ENCODE measurements around the gene CPD.
"Not testable (repeated sequence)": the region's sequence is repeated elsewhere in the genome, so short reads cannot be mapped to it uniquely, and the experiment has no call there.

CPD gene

DNA sequence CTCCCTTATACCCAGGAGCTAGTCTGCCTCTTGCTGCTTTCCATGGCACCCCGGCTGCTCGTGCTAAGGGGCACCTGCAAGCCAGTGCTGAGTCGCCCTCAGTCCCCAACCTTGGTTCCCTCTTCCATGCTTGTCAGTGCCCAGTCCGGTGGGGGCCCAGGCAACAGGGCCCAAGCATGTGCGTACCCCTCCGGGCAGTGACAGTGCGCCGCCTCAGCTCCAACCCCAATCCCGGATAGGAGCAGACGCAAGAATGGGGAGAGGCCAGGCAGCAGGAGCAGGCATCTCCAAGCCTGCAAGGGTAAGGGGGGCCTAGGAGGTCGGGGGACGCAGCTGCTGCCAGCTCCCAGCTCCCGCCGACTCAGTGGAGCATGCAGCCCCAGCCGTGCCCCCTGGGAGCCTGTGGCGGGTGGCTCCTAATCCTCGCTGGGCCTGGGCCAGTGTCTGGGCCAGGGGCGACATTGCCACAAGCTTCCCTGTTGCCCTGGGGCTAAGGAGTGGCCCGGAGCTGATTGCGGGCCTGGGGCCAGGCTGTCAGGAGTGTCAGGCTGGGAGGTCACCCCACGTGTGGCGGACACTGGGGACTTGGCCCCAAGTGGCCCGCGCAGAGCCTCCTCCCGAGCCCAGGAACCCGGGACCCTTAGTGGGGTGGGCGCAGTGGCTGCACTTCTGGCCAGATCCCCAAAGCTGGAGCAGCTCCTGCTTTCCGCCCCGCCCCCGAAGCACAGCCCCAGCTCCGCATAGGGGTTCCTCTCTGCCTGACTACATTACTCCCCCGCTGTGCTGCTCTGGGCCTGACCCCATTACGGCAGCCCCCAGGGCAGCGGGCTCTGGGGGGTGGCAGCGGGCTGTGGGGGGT lies 9.8 kb downstream of the CPD start:
- no peak for DNase-seq

DNA sequence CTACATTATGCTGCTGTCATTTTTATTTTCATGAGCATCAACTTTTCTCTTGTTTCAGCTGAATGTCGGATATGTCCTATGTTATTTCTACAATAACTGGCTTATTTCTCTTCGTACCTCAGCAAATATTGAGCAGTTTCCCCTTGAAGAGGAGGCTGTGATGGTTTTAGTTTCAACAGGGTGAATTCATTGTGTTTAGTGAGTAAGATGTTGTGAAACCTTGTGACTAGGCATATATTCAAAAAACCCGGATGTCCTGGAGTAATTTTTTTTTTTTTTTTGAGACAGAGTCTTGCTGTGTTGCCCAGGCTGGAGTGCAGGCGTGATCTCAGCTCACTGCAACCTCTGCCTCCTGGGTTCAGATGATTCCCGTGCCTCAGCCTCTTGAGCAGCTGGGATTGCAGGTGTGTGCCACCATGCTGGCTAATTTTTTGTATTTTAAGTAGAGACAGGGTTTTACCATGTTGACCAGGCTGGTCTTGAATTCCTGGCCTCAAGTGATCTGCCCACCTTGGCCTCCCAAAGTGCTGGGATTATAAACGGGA lies 11.1 kb downstream of the CPD start:
- no peak for DNase-seq

DNA sequence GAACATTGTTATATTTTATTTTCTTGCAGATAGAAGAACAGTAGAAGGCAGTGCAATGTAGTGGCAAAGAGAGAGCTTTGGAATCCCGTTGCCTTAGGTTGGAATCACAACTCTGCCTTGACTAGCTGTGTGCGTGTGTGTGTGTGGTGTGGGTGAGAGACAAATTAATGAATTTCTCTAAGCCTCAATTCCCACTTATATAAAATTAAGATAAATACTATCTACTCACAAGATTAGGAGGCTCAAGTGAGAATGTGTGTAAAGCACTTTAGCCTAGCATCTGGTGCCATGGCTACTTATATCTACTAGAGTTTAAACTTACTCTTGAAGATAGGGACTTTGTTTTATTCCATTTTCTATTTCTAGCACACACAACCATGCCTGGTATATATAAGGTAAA lies 12.8 kb downstream of the CPD start:
- DNase-seq = no peak

DNA sequence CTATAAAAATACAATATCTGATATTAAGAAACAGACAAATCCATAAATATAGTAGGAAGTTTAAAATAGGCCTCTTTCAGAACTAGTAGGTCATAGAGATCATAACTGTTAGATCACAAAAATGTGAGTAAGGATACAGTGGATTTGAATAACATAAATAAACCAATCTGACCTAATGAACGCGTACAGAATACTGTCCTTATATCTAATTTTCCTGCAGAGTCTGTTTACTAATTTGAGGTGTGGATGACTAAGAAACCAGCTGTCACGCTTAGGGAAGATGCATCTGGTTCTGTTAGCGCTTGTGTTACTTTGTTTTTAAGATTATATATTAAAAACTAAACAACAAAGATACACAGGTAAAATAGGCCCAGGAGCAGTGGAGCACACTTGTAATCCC lies 14.8 kb downstream of the CPD start:
- no peak for DNase-seq

DNA sequence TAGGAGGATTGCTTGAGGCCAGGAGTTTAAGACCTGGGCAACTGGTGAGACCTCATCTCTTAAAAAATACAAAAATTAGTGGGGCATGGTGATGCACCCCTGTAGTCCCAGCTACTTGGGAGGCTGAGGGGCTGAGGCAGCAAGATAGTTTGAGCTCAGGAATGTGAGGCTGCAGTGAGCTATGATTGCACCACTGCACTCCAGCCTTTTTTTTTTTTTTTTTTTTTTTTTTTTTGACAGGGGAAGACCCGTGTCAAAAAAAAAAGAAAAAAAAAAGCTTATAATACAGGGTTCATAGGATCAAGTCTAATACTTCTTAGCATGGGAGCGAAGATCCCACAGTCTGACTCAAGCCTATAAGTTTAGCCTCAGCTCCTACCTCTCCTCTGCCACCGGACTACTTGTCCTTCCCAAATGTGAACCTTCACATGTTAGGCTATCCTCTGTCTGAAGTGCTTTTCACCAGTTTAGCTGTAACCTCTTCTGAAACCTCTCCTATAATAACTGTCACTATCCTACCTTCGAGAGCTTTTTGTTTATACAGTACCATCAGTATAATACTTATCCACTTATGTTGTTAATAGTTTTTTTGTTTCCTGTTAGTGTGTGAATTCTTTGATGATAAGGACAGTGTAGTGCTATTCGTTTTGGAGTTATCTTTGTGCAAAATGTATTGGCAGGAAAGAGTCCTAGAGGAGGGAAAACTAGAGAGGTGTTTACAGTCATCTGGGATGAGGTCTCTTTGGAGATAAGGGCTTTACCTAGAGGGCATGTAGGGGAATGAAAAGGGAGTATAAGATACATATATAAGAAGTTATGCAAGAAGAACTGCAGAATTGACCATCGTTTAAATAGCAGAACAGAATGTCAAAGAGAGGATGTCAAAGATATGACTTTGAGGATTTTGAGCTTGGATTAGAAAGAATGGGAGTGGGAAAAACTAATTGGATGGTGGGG lies 15.5 kb downstream of the CPD start:
- DNase-seq = no peak

DNA sequence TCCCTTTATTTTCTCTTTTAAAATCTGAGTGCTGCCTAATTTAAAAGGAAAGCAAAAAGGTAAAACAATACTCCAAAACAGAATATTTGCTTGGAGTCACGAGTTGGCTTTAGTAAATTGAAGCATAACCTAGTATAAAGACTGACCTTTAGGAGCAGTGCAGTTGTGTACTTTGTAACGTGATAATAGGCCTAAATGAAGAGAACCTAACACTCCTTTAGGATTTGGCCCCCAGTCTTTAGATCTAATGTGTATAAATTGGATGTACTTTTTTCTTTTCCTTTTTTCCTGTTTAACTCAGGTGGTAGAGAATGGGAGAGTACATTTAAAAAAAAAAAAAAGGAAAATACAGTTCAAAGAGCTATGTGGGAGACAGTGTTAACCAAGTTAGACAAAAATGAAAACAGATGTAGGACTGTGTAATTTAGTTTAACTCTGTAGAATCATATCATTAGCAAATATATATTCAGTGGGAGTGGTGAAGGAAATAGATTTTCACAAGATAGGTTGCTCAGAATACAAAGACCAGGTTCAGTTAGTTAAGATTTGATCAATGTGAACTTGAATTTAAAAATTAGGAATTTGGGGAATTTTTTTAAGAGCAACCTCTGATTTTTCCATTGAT lies 16.8 kb downstream of the CPD start:
- DNase-seq = no peak

DNA sequence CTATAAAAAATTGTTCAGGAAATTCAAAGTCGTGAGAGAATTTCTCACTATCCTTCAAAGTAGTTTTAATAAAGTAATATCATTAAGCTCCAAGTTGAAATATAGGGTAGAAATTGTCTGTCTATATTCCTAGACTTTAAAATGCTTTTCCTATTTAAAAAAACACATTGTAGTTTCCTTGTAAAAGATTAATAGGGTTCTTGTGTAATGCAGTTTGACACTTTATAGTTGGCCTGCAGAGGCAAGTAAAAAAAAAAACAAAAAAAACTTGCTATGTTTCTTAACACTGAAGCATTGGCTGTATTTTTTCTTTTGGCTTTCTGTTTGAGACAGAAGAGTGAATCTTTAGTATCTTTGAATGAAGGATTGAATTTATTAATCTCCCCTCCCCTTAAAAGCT lies 17.4 kb downstream of the CPD start:
- no peak for DNase-seq

DNA sequence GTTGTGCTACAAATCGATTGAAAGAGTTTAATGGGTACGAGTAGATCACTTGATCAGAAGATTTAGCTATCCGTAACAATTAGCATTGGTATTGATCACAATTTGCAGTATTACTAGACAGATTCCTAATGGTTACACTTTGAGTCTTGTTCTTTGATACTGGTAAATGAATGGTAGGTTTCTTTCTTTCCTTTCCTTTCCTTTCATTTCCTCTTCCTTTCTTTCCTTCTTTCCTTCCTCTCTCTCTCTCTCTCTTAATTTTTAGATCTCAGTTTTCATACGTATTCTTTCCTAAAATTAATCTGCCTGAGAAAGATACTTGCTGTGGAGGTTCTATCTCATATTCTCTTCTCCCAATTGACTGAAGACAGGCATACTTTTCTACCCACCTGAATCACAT lies 17.9 kb downstream of the CPD start:
- no peak for DNase-seq

DNA sequence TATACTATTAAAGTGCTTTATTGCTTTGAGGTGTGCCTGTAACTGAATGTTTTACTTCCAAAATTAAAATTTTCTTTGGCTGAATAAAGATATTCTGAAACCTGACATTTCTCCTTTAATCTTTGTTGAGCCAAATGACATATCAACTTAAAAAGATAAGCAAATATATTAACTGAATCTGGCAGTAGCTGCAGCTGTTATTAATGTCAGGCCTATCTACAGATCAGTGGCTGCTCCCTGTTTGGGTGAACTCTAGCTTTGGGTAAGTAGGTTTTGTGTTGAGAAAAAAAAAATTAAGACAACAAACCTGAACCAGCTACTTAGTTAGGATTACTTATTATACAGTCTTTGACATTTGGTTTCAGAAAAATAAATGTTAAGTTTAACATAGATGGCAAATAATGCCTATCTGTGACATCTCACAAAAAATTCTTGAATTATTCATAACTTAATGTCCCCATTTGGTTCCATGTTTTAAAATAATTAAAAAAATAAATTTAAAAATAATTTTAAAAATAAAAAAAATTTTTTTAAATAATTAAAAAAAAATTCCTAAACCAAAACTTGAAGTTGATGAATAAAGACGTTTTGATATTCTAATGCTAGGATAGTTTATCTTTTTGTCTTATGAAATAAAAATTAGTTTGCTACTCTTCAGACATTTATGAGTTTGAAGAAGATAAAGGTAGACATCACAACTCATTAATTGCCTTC lies 19.8 kb downstream of the CPD start:
- DNase-seq = no peak

DNA sequence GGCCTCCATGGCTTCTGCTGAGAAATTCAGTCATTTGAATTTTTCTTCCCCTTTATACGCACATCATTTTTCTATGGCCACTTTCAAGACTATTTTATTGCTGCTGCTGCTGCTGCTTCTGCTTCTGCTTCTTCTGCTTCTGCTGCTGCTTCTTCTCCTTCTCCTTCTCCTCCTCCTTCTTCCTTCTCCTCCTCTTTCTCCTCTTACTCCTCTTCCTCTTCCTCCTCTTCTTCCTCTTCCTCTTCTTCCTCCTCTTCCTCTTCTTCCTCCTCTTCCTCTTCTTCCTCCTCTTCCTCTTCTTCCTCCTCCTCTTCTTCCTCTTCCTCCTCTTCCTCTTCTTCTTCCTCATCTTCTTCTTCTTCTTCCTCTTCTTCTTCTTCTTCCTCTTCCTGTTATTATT lies 22.4 kb downstream of the CPD start:
- DNase-seq = no peak

DNA sequence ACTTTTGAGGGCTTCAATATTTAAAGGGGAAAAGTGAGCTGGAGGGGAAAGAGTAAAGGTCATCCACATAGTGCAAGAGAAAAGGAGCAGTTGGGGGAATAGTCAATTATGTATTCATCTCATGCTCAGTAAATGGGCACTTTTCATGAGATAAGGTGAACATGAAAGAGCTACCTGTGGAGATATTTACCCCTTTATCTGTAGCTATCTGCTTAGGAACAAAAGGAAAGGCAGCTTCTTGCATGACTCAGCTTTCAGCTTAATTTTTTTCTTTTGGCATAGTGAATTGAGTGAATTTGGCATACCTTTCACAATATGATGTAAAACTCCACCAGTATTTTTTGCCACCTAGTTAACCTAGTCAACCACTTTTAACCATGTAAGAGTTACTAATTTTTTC lies 26.4 kb downstream of the CPD start:
- no peak for DNase-seq

DNA sequence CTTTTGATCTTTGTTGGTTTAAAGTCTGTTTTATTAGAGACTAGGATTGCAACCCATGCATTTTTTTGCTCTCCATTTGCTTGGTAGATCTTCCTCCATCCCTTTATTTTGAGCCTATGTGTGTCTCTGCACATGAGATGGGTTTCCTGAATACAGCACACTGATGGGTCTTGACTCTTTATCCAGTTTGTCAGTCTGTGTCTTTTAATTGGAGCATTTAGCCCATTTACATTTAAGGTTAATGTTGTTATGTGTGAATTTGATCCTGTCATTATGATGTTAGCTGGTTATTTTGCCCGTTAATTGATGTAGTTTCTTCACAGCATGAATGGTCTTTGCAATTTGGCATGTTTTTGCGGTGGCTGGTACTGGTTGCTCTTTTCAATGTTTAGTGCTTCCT lies 31.9 kb downstream of the CPD start:
- DNase-seq = not testable (repeated sequence)

DNA sequence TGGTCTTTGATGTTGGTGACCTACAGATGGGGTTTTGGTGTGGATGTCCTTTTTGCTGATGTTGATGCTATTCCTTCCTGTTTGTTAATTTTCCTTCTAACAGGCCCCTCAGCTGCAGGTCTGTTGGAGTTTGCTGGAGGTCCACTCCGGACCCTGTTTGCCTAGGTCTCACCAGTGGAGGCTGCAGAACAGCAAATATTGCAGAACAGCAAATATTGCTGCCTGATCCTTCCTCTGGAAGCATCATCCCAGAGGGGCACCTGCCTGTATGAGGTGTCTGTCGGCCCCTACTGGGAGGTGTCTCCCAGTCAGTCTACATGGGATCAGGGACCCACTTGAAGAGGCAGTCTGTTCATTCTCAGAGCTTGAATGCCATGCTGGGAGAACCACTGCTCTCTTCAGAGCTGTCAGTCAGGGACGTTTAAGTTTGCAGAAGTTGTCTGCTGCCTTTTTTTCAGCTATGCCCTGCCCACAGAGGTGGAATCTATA lies 33.3 kb downstream of the CPD start:
- not testable (repeated sequence) for DNase-seq

DNA sequence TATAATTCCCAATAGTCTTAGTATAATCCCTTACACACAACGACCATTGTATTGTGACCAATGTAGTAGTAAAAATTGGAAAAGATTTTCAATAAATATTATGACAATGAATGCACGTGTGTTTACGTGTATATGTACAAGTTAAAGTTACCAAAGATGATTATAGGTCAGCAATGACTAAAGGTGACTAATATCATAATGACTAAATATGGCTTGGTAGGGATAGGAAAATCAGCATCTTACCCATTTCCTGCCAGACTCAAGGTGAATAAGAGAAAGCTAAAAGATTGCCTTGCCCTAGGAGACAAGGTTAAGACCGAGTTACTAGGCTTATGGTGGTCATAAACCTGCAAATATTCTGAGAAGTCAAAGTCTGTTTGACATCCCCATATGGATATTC lies 34.4 kb downstream of the CPD start:
- no peak for DNase-seq

DNA sequence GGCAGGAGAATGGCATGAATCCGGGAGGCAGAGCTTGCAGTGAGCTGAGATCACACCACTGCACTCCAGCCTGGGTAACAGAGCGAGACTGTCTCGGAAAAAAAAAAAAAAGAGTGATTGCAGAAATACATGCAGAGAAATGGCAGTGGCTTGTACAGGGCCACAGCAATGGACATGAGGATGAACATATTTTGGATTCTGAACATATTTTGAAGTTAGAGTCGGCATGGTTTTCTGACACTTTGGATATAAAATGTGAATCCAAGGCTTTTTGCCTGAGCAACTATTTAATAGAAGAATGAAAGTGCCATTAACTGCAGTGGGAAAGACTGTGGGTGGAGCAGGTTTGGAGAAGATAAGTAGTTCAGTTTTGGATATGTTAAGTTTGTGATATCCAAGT lies 35.8 kb downstream of the CPD start:
- DNase-seq = no peak

DNA sequence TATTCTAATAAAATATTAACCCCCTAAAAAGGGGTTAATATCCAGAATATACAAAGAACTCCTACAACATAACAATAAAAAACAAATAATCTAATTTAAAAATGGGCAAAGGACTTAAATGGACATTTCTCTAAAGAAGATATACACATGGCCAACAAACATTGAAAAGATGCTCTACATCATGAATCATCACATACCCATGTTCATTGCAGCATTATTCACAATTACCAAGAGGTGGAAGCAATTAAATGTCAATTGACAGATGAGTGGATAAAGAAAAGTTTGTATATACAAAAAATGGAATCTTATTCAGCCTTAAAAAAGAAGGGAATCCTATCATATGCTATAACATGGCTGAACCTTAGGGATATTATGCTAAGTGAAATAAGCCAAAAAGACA lies 36.8 kb downstream of the CPD start:
- no peak for DNase-seq

DNA sequence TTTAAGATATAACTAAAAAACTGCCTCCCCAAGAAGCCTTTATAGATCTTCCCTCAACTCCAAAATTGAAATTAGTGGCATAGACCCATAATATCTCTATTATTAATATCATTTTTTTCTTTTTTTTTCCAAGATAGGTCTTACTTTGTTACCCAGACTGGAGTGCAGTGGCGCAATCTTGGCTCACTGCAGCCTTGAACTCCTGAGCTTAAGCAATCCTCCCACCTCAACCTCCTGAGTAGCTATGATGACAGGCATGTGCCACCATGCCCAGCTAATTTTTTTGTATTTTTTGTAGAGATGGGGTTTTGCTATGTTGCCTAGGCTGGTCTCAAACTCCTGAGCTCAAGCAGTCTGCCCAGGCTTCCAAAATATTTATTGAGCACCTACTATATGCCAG lies 39.3 kb downstream of the CPD start:
- not testable (repeated sequence) for DNase-seq

DNA sequence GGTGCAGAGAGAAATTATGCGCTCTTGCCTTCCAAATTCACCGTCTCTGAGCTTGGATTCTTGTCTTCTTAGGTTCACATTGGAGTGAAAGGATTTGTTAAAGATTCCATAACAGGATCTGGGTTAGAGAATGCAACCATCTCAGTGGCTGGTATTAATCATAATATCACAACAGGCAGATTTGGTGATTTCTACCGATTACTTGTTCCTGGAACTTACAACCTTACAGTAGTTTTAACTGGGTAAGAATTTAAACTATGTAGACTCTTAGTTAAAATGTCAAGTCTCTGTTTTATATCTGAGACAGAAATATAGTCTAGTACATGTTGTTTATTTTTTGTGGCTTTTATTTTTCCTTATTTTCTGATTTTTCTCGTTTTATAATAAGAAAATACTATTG lies 42.9 kb downstream of the CPD start:
- no peak for DNase-seq

DNA sequence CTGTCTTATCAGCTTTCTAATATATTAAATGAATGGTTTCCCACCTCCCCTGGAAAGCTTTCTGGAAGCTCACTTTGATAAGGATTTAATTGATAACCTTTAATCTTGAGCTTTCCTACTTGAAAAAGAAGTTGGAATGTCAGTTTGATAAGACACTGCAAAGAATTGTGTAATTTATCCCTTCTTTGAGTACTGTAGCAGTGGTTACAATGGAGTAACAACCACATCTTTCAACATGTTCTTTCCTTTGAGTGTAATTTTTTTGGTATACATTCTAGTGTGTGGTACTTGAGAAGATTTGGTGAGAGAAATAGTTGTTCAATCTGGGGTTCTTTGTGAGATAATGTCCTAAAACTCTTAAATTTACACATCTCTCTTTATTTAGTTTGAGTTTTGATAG lies 43.4 kb downstream of the CPD start:
- no peak for DNase-seq

DNA sequence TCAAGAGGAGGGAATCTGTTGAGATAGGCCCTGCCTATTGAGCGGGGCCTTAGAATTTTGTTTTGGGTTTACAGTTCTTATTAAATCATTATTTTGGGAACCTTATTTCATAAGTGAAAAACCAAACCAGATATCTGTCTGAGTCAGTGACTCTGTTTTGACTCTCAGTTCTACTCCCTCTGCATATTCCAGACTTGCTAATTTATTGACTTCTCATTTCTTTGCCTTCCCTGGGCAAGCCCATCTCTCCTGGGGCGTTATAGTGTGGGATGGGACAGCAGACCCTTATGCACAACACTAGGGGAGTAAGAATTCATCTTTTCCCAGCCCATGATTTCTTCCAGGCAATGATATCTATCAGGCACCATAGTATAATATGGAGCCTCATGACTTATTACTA lies 45.7 kb downstream of the CPD start:
- no peak for DNase-seq

DNA sequence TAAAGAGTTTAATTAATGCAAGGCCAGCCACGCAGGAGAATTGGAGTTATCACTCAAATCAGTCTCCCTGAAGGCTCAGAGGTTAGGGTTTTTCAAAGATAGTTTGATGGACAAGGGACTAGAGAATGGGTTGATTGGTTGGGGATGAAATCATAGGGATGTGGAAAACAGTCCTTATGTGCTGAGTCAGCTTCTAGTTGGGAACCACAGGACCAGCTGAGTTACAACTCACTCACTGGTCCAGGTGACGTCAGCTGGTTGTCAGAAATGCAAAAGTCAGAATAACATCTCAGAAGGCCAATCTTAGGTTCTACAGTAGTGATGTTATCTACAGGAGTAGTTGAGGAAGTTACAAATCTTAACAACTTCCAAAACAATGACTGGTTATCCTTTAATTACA lies 47.6 kb downstream of the CPD start:
- DNase-seq = no peak

DNA sequence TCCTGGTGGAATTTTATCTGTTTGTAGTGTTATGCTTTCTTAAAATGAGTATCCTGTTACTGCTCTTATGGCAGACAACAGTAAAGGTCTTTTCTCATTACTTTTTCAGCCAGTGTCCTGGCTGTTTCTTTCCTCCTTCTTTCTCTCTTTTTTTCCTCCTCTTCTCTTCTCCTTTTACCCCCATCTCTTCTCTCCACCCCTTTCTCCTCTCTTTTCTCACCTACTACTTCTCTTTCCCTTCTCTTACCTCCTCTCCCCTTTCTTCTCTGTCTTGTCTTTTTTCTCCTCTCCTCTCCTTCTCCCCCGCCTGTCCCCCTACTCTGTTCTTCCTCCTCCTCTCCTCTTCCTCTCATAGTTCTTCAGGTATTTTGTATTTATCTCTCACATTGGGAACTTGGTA lies 48.9 kb downstream of the CPD start:
- DNase-seq = no peak

DNA sequence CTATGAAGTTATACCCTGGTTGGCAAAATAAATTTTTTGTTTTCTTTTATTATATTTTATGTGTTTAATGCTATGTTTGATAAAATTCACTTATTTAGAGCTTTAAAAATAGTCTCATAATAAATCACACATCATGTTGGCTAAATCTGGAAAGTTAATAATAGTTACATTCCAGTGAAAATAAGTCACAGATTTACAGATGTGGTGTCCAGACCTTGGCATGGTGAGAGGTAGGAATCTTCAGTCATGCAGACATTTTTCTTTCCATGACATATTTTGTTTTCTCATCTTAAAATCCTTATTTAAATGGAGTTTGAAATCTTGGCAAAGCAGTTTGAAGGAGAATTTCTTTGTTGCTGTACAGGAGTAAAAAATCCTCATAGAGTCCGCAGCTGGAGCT lies 50.4 kb downstream of the CPD start:
- DNase-seq = no peak

Data from stimulated activated CD4-positive, alpha-beta T cell treated with anti-CD3 and anti-CD28 coated beads, Interleukin-4, amount 100 ng/mL, for 4 hours (primary cell).